HepG2 (cell line): ENCODE data around the gene TNK1. TPM values are rescaled to one million over a fixed set of nuclear protein-coding genes. Genes with fewer than 3 reads are reported as not detected.

Source experiments
- ARID3A ChIP-seq: IDR thresholded peaks from 2 replicates; pipeline ENCODE4 v1.6.1; 2012; ENCODE audit warnings: low read depth, low read length, improper control_type of control experiment
- CBX1 ChIP-seq: IDR thresholded peaks from one replicate; pipeline ENCODE4 v1.6.1; 2016; ENCODE audit warnings: antibody characterized with exemption, low read depth
- FOXM1 ChIP-seq: sonication (generic); formaldehyde crosslinking; IDR thresholded peaks from 2 replicates; pipeline ENCODE4 v1.5.0; 2020; ENCODE audit warnings: missing genetic modification reagents
- FOXP1 ChIP-seq, 2 experiments: fragments of 450-650 bp in 1 of 2; IDR thresholded peaks; 2 replicates each; pipeline ENCODE4 v1.6.1; 2017 to 2018; ENCODE audit warnings: antibody characterized with exemption in 1 of 2
- HINFP ChIP-seq: sonication (generic); formaldehyde crosslinking; IDR thresholded peaks from 2 replicates; pipeline ENCODE4 v1.4.0; 2020; ENCODE audit warnings: low read depth, mild to moderate bottlenecking, missing genetic modification reagents
- HNRNPK ChIP-seq: fragments of 200-400 bp; formaldehyde crosslinking; IDR thresholded peaks from 2 replicates; pipeline ENCODE4 v1.6.1; 2018; ENCODE audit warnings: low read length, low read depth, moderate library complexity, mild to moderate bottlenecking; ENCODE audit not compliant: poor library complexity, severe bottlenecking
- KAT7 ChIP-seq: IDR thresholded peaks from 2 replicates; pipeline ENCODE4 v1.6.1; 2018; ENCODE audit warnings: borderline replicate concordance, missing compliant biosample characterization
- MXD3 ChIP-seq: IDR thresholded peaks from 2 replicates; pipeline ENCODE4 v1.6.1; 2016; ENCODE audit warnings: mild to moderate bottlenecking, missing biosample characterization, missing genetic modification reagents
- SKI ChIP-seq: fragments of 450-650 bp; IDR thresholded peaks from one replicate; pipeline ENCODE4 v1.6.1; 2018; ENCODE audit warnings: mild to moderate bottlenecking; ENCODE audit not compliant: partially characterized antibody
- SOX5 ChIP-seq: IDR thresholded peaks from 2 replicates; pipeline ENCODE4 v1.6.1; 2016; ENCODE audit warnings: borderline replicate concordance
- TFDP1 ChIP-seq: IDR thresholded peaks from 2 replicates; pipeline ENCODE4 v1.6.1; 2016; ENCODE audit warnings: missing compliant biosample characterization, missing genetic modification reagents, borderline replicate concordance
- TGIF2 ChIP-seq: IDR thresholded peaks from 2 replicates; pipeline ENCODE4 v1.6.1; 2016; ENCODE audit warnings: control low read depth, missing compliant biosample characterization
- TRAFD1 ChIP-seq: sonication (generic); formaldehyde crosslinking; IDR thresholded peaks from 2 replicates; pipeline ENCODE4 v1.5.1; 2020; ENCODE audit warnings: missing genetic modification reagents, mild to moderate bottlenecking, borderline replicate concordance
- ZBTB20 ChIP-seq: sonication (generic); formaldehyde crosslinking; IDR thresholded peaks from 2 replicates; pipeline ENCODE4 v1.8.1; 2023; ENCODE audit warnings: missing genetic modification reagents, low read depth, mild to moderate bottlenecking, borderline replicate concordance
- ZBTB21 ChIP-seq: sonication (generic); formaldehyde crosslinking; IDR thresholded peaks from 2 replicates; pipeline ENCODE4 v1.4.0; 2020; ENCODE audit warnings: missing genetic modification reagents
- ZFP82 ChIP-seq: sonication (generic); formaldehyde crosslinking; IDR thresholded peaks from 2 replicates; pipeline ENCODE4 v1.5.1; 2020; ENCODE audit warnings: mild to moderate bottlenecking, missing genetic modification reagents, borderline replicate concordance
- ZKSCAN5 ChIP-seq: sonication (generic); formaldehyde crosslinking; IDR thresholded peaks from 2 replicates; pipeline ENCODE4 v1.5.1; 2020; ENCODE audit warnings: mild to moderate bottlenecking, missing genetic modification reagents
- ZNF205 ChIP-seq: IDR thresholded peaks from 2 replicates; pipeline ENCODE4 v1.6.1; 2018; ENCODE audit warnings: missing biosample characterization, missing genetic modification reagents
- ZNF292 ChIP-seq: sonication (generic); formaldehyde crosslinking; IDR thresholded peaks from 2 replicates; pipeline ENCODE4 v1.8.1; 2022; ENCODE audit warnings: mild to moderate bottlenecking, low read depth, missing genetic modification reagents, borderline replicate concordance
- ZNF451 ChIP-seq: sonication (generic); formaldehyde crosslinking; IDR thresholded peaks from 2 replicates; pipeline ENCODE4 v1.5.0; 2020; ENCODE audit warnings: mild to moderate bottlenecking, missing genetic modification reagents
- ZNF563 ChIP-seq: sonication (generic); formaldehyde crosslinking; IDR thresholded peaks from 2 replicates; pipeline ENCODE4 v1.8.0; 2022; ENCODE audit warnings: mild to moderate bottlenecking, moderate library complexity, missing genetic modification reagents
- ZNF615 ChIP-seq: sonication (generic); formaldehyde crosslinking; IDR thresholded peaks from 2 replicates; pipeline ENCODE4 v1.5.0; 2020; ENCODE audit warnings: mild to moderate bottlenecking, missing genetic modification reagents, borderline replicate concordance
- ZNF644 ChIP-seq: IDR thresholded peaks from 2 replicates; pipeline ENCODE4 v1.6.1; 2016; ENCODE audit warnings: low read depth
- ZNF777 ChIP-seq: sonication (generic); formaldehyde crosslinking; IDR thresholded peaks from 2 replicates; pipeline ENCODE4 v1.4.0; 2020; ENCODE audit warnings: missing genetic modification reagents
- polyA plus RNA-seq, 8 experiments: library from polyadenylated mRNA; depleted of rRNA in 3 of 8; stranded (reverse) in 7 of 8; unstranded in 1 of 8; fragments of >200 nt; fragmentation: Illumina TruSeq in 4 of 8; extraction: Trizol in 4 of 8; gene quantifications; 2 replicates each; pipeline versions ENCODE4 v1.2.1 to v1.2.3, GENCODE V29; 2011 to 2016; ENCODE audit warnings: low read depth in 4 of 8, missing spikeins in 1 of 8, mixed read lengths in 1 of 8; ENCODE audit not compliant: insufficient read depth in 1 of 8
- total RNA-seq, 5 experiments: library from RNA; depleted of rRNA; stranded (reverse); fragments of >200 nt; fragmentation: Illumina TruSeq; extraction: Trizol; gene quantifications; 2 replicates each; pipeline ENCODE4 v1.2.3, GENCODE V29; 2016; ENCODE audit warnings: low read depth in 1 of 5

Gene TNK1
- total and polyA plus RNA-seq, 2 of the 13 experiments (the other 11 are each of a cell fraction or from before 2014, with no cell fraction given): 2.0 to 3.5 TPM

- no peak for TF ChIP-seq ZFP82
- TF ChIP-seq ZNF292 (CRISPR knock-in tag): no peak
- TF ChIP-seq ZNF205: no peak; the same call in 1 of the 2 replicates
- TF ChIP-seq SOX5 (CRISPR knock-in tag): no peak
- no peak for TF ChIP-seq HINFP
- TF ChIP-seq ZNF644 (CRISPR knock-in tag): no peak
- peak; percentile 56; the same call in 1 of the 2 replicates for TF ChIP-seq ZNF777 (CRISPR knock-in tag)
- no peak for TF ChIP-seq ZNF615 (CRISPR knock-in tag)
- no peak for TF ChIP-seq TRAFD1
- TF ChIP-seq ZBTB20 (CRISPR knock-in tag): no peak; the same call in 1 of the 2 replicates
- no peak for TF ChIP-seq TGIF2
- TF ChIP-seq ZBTB21: no peak
- TF ChIP-seq CBX1: no peak
- TF ChIP-seq HNRNPK: no peak
- no peak for TF ChIP-seq FOXP1 (IDR thresholded peaks at IDR 0.05)
- no peak for TF ChIP-seq FOXP1 (CRISPR knock-in tag; IDR thresholded peaks at IDR 0.05)
- TF ChIP-seq MXD3 (CRISPR knock-in tag): no peak
- TF ChIP-seq ZKSCAN5 (CRISPR knock-in tag): no peak
- TF ChIP-seq TFDP1 (CRISPR knock-in tag): peak; percentile 52; the same call in 1 of the 2 replicates
- TF ChIP-seq FOXM1 (CRISPR knock-in tag): no peak
- peak; percentile 63; the same call in 1 of the 2 replicates for TF ChIP-seq ARID3A
- 0 out of 2 replicates have a peak, but pooled peaks have one; percentile 35 for TF ChIP-seq ZNF451 (CRISPR knock-in tag)
- no peak for TF ChIP-seq KAT7
- TF ChIP-seq ZNF563: no peak
- TF ChIP-seq SKI: no peak
These were observed 23.3 kb downstream of the TNK1 start, which contains the start of gene TMEM256 (continued) for GRCh38 chr17:7403977-7404736.
